Amniotic stem cell (primary cell): ENCODE measurements around the gene HEXD.
A peak's percentile ranks its signal among the peaks of the same experiment; 100 is the strongest.

ENCODE experiments used
- DNase-seq: peaks from one replicate; lab custom pipeline; 2025; lab: John Stamatoyannopoulos, UW

Gene HEXD

DNA sequence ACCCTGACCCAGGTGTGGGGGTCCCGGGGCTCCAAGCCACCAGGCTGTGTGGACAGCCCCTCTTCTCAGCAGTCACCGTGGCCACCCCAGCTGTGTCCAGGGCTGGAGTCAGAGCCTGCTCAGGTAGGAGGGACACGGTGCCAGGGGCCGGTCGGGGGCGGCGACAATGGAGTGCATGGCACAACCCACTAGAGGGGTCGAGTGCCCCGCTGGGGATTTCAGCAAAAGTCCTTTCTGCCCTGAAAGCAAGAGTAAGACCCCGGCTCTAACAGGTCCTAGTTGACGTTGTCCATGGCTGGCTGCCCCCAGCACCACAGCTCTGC is 35.3 kb upstream of the HEXD start:
- no peak for DNase-seq

DNA sequence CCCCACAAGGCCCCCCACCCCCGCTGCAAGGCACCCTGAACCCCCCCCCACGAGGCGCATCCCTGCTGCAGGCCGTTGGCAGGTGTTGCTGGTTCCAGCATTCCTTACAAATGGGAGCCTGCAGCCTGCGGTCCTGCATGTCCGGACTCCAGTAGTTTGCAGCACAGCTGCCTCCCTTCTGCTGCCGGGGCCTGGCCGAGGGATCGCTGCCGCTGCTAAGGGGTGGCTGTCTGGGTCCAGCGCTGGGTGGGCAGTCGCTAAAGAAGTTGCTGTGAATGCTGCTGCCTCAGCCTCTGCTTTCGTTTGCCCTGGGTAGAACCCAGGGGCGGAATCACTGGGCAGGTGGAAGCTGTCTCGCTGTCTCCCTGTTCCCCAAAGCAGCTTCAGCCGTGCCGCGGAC is 34.7 kb upstream of the HEXD start:
- no peak for DNase-seq

- DNase-seq: no peak
Measured at GRCh38 chr17:82384051-82384729, 34.0 kb upstream of the HEXD start.

DNA sequence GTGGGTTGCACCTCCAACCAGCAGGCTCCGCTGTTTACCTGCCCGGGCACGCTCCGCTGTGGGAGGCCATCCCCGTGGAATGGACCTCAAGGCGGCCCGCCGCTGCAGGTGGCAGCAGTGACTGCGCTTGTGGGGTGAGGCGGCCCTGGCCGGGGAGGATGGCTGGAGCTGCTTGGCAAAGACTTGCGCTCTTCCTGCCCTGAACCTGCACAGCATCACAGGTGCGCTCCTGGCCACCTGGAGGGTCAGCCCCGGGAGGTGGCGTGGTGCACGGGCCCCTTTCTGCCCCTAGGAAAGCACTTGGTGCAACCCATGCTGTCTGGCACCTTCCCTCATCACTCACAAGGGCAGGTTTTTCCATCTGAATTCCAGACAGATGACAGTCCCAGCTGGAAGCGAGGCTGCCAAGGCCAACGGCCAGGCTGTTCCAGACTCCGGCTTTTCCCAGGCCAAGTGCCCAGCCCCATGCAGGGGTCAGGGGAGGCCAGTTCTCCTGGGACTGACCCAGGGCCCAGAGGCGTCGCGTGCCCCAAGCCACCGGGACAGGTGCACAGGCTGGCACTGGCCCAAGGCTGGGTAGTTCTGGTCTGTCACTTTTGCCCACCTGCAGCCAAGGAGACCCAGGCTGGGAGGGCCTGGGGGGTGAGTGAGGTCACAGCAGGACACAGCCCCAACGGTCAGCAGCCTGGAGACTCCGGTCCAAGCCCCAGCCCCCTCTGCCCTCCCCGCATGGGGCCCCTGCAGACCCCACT is 33.2 kb upstream of the HEXD start:
- DNase-seq: no peak

DNA sequence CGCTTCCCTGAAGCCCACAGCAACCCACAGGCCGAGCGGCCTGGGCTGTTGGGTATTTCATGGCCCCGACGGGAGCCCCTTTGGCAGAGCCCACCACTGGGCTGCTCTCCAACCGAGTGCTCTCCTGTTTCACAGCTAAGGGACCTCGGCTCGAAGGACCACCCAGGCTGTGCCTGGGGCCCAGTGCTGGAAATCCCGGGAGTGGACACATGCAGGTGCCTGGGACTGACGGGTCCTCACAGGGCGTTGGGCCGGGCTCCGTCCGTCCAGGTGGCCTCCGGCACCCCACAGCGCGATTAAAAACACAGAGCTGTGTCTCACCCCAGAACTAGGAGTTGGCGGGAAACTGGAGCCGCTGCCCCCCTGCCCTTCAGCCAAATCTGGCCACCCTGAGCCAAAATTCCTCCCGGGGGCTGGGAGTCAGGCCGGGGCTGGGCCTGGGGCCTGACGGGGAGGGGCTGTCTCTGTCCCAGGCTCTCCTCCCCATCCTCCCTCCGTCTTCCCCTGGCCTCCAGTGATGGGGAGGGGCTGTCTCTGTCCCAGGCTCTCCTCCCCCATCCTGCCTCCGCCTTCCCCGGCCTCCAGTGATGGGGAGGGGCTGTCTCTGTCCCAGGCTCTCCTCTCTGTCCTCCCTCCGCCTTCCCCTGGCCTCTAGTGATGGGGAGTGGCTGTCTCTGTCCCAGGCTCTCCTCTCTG is 32.4 kb upstream of the HEXD start:
- no peak for DNase-seq

GRCh38 chr17:82386255-82386831 is 31.8 kb upstream of the HEXD start:
- DNase-seq: no peak

DNA sequence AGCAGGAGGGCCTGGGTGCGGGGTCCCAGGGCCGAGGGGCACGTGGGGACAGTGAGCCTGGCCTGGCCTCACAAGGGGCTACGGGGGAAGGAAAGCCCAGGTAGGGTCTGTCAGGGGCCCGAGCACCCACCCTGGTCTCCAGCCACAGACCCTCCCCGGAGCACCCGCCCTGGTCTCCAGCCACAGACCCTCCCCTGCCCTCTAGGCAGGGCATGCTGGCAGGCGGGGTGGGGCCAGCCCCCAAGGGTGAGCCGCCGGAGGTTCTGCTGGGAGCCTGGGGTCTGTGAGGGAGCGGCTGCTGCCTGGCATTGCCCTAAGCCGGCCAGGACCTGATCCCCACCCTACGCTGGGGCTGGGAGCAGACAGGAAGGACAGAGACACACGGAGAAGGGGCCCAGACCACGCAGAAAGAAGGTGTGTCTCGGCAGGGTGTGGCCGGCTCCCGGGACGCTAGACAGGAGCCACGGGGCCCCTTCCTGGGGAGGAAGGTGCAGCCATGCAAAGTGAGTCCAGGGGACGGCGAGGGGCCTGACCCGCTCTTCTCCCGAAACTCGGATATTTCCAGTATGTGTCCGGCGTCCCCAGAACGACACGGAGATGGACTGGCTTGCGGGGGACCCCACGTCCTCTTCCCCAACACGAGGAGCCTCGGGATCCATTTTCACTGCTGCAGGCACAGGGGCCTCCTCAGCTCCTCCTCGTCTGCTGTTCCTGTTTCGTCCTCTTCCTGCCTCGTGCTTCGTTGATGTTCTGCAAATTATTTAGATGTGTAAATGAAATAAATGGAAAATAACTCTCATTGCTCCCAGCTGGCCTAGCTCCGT is 31.1 kb upstream of the HEXD start:
- no peak for DNase-seq

- DNase-seq: no peak
Measured at GRCh38 chr17:82387705-82388106, 30.4 kb upstream of the HEXD start.

DNA sequence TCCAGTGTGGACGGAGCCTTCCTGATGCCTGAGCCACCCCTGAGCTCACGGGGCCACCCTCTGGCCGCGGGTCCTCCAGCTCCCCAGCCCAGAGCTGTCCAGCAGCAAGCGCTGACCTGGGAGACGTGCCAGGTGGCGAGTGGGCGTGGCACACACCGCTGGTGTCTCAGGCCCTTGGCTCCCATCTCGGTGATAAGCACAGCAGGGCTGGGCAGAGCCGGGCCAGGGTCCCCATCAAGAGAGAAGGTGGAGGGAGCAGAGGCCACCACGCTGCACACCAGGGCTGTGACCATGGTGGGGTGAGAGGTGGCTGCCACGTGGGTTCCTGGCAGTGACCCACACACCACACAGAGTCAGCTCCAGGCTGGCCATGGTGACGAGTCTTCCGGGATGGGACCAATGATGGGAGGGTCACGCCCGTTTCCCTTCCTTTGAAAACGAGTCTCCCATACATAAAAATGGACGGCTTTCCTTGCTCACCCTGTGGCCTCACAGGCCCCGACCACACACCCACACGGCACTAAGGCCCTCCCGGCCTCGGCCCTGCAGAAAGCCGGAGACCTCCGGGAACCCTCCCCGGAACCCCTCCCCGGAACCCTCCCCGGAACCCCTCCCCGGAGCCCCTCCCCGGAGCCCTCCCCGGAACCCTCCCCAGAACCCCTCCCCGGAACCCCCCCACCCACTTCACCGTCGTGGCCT is 29.8 kb upstream of the HEXD start:
- DNase-seq: no peak

DNA sequence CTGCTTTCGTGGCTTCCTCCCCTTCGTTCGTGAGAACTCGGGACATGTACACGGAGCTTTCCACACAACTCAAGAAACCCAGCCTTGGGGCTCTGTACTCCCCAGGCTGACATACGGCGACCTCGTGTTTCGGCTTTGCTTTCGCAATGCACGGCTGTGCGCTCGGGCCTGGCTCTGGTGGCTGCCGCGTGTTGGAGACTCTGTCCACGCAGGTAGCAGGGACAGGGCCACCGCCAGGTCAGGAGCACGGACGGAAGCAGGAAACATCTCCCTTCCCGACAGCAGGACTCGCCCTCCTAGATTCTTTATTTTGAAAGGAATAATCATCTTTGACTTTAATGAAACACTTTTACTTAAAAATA is 29.2 kb upstream of the HEXD start:
- no peak for DNase-seq

DNA sequence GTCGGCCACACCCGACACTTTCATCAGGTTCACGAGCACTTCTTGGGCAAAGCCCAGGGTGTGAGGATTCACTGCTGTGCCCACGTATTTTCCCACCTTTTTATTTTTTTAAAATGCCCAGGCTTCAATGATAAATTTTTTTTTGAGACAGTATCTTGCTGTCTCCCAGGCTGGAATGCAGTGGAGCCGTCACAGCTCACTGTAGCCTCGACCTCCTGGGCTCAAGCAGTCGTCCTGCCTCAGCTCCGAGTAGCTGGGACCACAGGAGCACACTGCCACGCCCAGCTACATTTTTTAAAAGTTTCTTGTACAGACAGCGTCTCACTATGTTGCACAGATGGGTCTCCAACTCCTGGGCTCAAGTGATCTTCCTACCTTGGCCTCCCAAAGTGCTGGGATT is 28.8 kb upstream of the HEXD start:
- DNase-seq: no peak

- DNase-seq: no peak
Measured at GRCh38 chr17:82390015-82390859, 27.9 kb upstream of the HEXD start.

GRCh38 chr17:82390860-82391435 is 27.2 kb upstream of the HEXD start:
- DNase-seq: no peak

- DNase-seq: no peak
Measured at GRCh38 chr17:82391496-82392066, 26.6 kb upstream of the HEXD start.

DNA sequence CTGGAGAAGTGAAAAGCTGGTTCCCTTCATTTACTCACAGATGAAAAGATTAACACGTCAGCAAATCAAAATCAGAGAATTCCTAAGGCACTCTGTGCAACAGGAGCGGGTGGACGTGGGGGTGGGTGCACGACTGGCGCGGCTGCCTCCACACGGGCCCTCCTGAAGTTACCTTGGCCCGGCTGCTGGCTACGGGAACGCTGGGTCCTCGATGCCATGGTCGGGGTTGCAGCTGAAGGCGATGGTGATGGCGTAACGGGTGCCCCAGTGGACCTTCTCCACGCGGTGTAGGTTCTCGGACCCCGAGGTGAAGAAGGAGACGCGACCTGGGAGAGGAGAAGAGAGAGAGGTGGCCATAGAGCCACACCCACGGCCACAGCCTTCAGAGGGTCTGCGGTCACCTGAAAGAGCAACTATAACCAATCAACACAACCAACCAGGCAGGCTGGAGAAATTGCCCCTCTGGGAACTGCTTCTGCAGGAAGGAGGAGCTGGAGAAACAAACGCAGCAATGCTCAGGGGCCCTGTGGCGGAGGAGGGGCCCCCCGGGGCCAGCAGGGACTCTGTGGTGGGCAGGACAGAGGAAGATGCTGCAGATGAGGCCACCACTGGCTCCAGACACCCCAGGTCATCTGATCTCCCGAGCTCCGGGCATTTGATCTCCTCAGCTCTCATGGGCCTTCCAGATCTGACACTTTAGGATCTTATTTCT is 25.8 kb upstream of the HEXD start:
- DNase-seq: no peak

GRCh38 chr17:82392941-82393340 is 25.2 kb upstream of the HEXD start:
- no peak for DNase-seq

DNA sequence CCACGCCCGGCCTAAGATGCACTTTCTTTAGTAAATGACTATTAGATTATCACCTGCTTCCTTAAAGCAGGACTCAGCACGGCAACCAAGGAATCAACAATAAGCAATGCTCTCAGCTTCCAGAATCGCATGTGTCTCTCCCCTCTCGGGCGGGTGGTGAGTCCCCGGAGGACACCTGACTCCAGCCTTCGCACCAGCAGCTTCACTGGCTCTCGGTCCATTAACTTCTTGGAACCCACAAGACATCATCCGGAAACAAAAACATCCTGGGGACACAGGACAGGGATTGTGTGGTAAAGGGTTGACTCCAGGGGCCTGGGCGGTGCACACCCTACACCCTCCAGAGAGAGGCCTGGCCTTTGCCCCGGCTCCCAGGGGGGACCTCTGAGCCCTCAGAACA is 23.9 kb upstream of the HEXD start:
- no peak for DNase-seq

DNA sequence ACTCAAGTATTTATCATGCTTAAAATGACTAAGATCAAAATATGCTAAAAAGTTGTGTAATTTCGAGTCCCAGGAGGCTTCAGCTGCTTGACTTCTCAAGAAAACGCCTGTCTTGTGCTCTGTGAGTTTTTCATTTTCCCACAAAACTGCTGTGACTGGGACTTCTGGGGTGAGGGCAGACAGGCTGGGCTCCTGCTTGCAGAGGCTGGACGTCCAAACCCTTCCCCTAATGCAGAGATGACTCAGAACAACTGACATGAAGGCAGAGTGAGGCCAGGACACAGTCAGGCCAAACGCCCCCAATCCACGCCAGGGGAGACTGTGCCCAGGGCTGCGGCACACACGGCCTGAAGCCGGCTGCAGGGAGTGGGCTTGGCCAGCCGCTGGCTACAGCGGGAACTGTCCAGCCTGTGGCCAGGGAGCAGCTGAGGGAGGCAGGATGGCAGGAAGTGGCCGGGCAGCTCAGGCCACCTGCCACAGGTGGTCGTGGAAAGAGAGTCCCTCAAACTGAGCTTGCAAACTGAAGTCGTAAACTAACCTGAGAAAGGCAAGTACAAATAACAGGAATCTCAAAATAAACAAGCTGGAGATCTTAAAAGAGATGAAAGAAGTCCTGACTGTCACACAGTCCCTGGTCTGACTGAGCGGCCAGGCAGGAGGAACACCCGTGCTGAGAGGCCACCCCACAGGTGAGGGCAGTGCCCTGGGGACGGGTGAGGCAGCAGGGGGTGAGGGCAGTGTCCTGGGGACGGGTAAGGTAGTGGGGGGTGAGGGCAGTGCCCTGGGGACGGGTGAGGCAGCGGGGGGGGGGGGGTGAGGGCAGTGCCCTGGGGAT is 21.3 kb upstream of the HEXD start:
- peak; percentile 17 for DNase-seq
